GM18858 (cell line): ENCODE results near the gene KRTAP5-2.

Source experiments
- ATAC-seq: cut with Tn5 transposase; IDR thresholded peaks from one replicate; pipeline ENCODE4 v1.9.1; 2021; ENCODE audit not compliant: unreplicated experiment

Gene KRTAP5-2

GRCh38 chr11:1568441-1568911, 29.6 kb downstream of the KRTAP5-2 start:
- no peak for ATAC-seq

- ATAC-seq: no peak
Measured at GRCh38 chr11:1567721-1568100, 30.4 kb downstream of the KRTAP5-2 start.

- ATAC-seq: no peak
Measured at GRCh38 chr11:1567052-1567720, 30.9 kb downstream of the KRTAP5-2 start.

GRCh38 chr11:1566381-1567051, 31.6 kb downstream of the KRTAP5-2 start:
- ATAC-seq: no peak

GRCh38 chr11:1565904-1566247, 32.2 kb downstream of the KRTAP5-2 start:
- ATAC-seq: no peak

- no peak for ATAC-seq
Measured at GRCh38 chr11:1565173-1565903, 32.8 kb downstream of the KRTAP5-2 start.

- ATAC-seq: no peak
Measured at GRCh38 chr11:1564535-1565172, 33.4 kb downstream of the KRTAP5-2 start.

- no peak for ATAC-seq
Measured at GRCh38 chr11:1563697-1564534, 34.2 kb downstream of the KRTAP5-2 start.

GRCh38 chr11:1563149-1563638, 34.9 kb downstream of the KRTAP5-2 start:
- no peak for ATAC-seq

- ATAC-seq: no peak
Measured at GRCh38 chr11:1562469-1563148, 35.5 kb downstream of the KRTAP5-2 start.

GRCh38 chr11:1561955-1562354, 36.1 kb downstream of the KRTAP5-2 start:
- ATAC-seq: no peak

GRCh38 chr11:1561266-1561665, 36.8 kb downstream of the KRTAP5-2 start:
- no peak for ATAC-seq

GRCh38 chr11:1560649-1561251, 37.3 kb downstream of the KRTAP5-2 start:
- ATAC-seq: no peak

GRCh38 chr11:1560002-1560648, 38.0 kb downstream of the KRTAP5-2 start:
- ATAC-seq: no peak

- ATAC-seq: no peak
Measured at GRCh38 chr11:1559111-1559951, 38.8 kb downstream of the KRTAP5-2 start.

- no peak for ATAC-seq
Measured at GRCh38 chr11:1558775-1559110, 39.4 kb downstream of the KRTAP5-2 start.

GRCh38 chr11:1557904-1558774, 40.0 kb downstream of the KRTAP5-2 start:
- no peak for ATAC-seq
